ACC112 (cell line): ENCODE data around the gene THAP4.

Source experiments
- H2AFZ ChIP-seq: fragments of 200-600 bp; sonication (generic); one replicate; pipeline ENCODE4 v1.6.0; 2017; ENCODE audit warnings: antibody characterized with exemption, low read length; ENCODE audit not compliant: unreplicated experiment
- H3K27ac ChIP-seq: fragments of 200-600 bp; sonication (generic); 2 replicates; pipeline ENCODE4 v1.5.1; 2014; ENCODE audit warnings: low read depth, mild to moderate bottlenecking, antibody characterized with exemption, low read length, moderate library complexity
- H3K27me3 ChIP-seq: fragments of 200-600 bp; sonication (generic); 2 replicates; pipeline ENCODE4 v1.6.1; 2014; ENCODE audit warnings: mild to moderate bottlenecking, antibody characterized with exemption, low read length, moderate library complexity, mixed read lengths; ENCODE audit not compliant: insufficient read depth
- H3K36me3 ChIP-seq: fragments of 200-600 bp; sonication (generic); 2 replicates; pipeline ENCODE4 v1.6.1; 2016; ENCODE audit warnings: mild to moderate bottlenecking, antibody characterized with exemption, low read length, moderate library complexity, mixed read lengths; ENCODE audit not compliant: insufficient read depth
- H3K4me1 ChIP-seq: fragments of 200-600 bp; sonication (generic); one replicate; pipeline ENCODE4 v1.6.1; 2016; ENCODE audit warnings: low read length, mixed read lengths; ENCODE audit not compliant: insufficient read depth, unreplicated experiment, control insufficient read depth
- H3K4me3 ChIP-seq: fragments of 200-600 bp; sonication (generic); 2 replicates; pipeline ENCODE4 v1.5.1; 2014; ENCODE audit warnings: mild to moderate bottlenecking, low read depth, low read length
- H3K79me2 ChIP-seq: fragments of 200-600 bp; sonication (generic); one replicate; pipeline ENCODE4 v1.6.0; 2016; ENCODE audit warnings: low read length; ENCODE audit not compliant: control insufficient read depth, unreplicated experiment, insufficient read depth

THAP4 gene

DNA sequence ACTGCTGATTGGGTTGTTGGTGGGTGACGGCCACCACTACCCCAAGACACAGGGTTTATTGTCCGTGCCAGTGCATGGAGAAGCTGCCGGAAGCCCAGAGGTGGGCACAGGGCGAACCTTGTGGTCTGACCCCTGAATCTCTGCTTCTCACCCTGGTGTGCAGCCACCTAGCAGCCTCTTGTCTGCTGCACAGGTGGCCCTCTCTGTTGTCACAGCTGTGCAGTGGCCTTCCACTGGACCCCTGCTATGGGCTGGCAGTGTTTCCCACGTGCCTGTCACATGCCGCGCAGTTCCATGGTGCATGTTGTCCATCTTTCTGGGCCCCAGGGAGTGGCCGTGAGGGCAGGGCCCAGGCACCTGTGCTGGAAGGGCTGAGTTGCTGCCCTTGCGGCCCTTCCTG, 15.8 kb upstream of the THAP4 start:
- Histone ChIP-seq H3K4me1 (no peaks in the 10 kb centered on the region), H3K27me3 (no peaks in the 10 kb centered on the region), H3K36me3 (no peaks in the 10 kb centered on the region), H3K27ac (no peak overlapping the region), H3K4me3 (no peak overlapping the region), H3K79me2 (peaks cover 33% of the 10 kb centered on the region), H2AFZ (no peak overlapping the region)

DNA sequence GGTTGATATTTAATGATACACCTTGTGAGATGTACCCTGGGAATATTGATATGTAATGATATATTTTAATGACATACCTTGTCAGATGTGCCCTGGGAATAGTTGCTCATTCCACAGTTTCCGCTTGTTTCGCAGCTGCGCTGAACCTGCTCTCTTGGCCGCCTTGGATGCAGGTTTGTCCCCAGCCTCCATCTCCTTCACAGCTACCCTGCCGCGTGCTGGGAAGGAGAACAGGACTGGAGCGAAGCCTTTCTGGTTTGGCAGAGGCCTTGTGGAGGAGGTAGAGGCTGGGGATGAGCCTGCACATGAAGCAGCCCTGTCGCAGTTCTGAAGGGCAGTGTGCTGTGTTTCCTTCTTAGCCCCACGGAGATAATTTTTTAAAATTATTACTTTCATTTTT, 15.2 kb upstream of the THAP4 start:
- H3K36me3 ChIP-seq = no peaks in the 10 kb centered on the region
- no peak overlapping the region for H3K4me3 ChIP-seq
- peaks cover 33% of the 10 kb centered on the region for H3K79me2 ChIP-seq
- H3K27ac ChIP-seq = no peak overlapping the region
- H3K27me3 ChIP-seq = no peaks in the 10 kb centered on the region
- H2AFZ ChIP-seq = no peak overlapping the region
- H3K4me1 ChIP-seq = no peaks in the 10 kb centered on the region

DNA sequence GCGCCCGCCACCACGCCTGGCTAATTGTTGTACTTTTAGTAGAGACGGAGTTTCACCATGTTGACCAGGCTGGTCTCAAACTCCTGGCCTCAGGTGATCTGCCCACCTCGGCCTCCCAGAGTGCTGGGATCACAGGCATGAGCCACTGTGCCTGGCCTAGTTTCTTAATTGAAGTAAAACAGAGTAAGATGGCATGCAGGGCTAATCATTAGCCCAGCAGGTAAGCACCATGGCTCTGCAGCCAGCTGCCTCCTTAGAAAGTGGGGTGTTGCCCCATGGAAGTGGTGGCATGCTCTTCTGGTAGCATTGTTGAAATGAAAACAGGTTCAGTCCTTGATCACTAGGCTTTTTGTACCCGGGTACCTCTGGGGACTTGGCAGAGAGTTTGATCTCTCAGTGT, 13.0 kb upstream of the THAP4 start:
- peaks cover 54% of the 10 kb centered on the region for H3K79me2 ChIP-seq

DNA sequence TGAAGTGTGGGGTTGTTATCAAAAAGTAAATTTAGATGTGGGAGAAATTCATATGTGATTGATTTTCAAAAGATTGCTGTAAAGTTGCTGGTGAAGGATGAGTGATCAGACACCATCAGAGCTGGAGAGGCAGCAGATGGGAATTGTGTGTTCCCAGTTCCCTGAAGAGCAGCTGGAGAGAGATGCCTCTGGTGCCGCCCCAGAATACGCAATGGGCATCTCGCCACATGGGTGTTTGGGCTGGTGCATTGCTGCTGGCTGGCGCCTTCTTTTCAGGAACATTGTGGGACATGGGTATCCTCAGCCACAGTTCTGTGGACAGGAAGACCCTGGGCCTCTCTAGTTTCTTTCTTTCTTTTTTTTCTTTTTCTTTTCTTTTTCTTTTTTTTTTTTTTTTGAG, 12.4 kb upstream of the THAP4 start:
- H3K4me3 ChIP-seq = no peak overlapping the region
- H2AFZ ChIP-seq = no peak overlapping the region
- no peaks in the 10 kb centered on the region for H3K27me3 ChIP-seq
- H3K36me3 ChIP-seq = no peaks in the 10 kb centered on the region
- no peak overlapping the region for H3K27ac ChIP-seq
- H3K79me2 ChIP-seq = peaks cover 57% of the 10 kb centered on the region
- H3K4me1 ChIP-seq = peaks cover 4% of the 10 kb centered on the region

More for the DNA sequence above, 13.0 kb upstream of the THAP4 start:
- H3K27ac ChIP-seq = no peak overlapping the region
- no peaks in the 10 kb centered on the region for H3K27me3 ChIP-seq
- H2AFZ ChIP-seq = no peak overlapping the region
- no peaks in the 10 kb centered on the region for H3K36me3 ChIP-seq
- H3K4me1 ChIP-seq = peaks cover 4% of the 10 kb centered on the region
- no peak overlapping the region for H3K4me3 ChIP-seq

DNA sequence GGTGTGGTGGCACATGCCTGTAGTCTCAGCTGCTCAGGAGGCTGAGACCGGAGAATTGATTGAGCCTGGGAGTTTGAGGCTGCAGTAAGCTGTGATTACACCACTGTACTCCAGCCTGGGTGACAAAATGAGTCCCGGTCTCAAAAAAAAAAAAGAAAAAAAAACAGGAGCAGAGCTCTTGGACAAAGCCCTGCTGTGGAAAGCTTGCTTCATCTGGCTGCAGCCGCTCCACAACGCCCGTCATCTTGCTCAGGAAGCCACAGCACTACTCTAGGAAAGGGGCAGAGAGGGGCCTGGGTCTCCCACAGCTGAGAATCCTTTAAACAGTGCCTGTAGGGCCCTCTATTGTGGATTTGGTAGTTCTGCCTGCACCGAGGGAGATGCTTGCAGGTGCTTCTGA, 11.5 kb upstream of the THAP4 start:
- Histone ChIP-seq H3K27ac (no peak overlapping the region), H3K27me3 (no peaks in the 10 kb centered on the region), H3K36me3 (no peaks in the 10 kb centered on the region), H3K4me1 (peaks cover 4% of the 10 kb centered on the region), H3K79me2 (peaks cover 65% of the 10 kb centered on the region), H3K4me3 (no peak overlapping the region), H2AFZ (no peak overlapping the region)

- Histone ChIP-seq H2AFZ (no peak overlapping the region), H3K4me3 (no peak overlapping the region), H3K27ac (no peak overlapping the region), H3K4me1 (peaks cover 10% of the 10 kb centered on the region), H3K27me3 (no peaks in the 10 kb centered on the region), H3K79me2 (peaks cover 74% of the 10 kb centered on the region), H3K36me3 (no peaks in the 10 kb centered on the region)
Observed at GRCh38 chr2:241645915-241646645, 9.1 kb upstream of the THAP4 start.

DNA sequence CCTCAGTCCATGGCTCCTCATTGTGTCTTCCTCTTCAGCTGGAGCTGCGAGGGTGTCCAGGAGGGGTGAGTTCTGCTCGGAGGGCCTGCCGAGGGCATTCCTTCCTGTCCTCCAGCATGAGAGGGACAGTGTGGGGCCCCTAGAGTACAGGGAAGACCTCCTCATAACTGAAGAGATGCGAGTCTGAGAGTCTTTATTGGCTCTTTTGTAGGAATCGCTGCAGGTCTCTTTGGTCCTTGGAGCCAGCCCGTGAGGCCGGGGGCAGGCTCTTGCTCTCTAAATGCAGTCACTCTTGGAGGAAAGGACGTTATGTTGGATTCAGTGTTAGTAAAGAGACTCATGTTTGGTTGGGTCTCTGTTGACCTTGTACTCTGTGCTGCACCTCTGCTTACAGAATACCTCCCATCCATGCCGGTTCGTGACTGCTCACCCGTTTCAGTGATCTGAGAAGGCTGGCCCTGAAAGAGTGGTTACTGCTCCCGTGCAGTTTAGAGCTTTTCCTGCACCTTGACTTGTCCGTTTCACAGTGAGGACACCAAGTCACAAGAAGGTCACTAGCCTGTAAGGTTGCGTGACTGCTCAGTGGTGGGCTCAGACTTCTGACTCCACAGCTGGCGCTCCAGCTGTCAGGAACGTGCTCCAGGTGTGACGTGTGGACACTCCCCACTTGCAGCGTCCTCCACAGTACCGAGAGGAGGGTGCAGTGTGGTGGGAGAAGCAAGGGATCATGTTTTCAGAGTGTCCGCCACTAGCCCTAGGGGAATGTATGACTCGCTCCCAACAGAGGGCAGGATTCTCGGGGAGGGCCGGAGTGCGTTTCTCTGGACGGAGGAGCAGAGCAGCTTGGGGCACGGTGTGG, 8.3 kb upstream of the THAP4 start:
- Histone ChIP-seq H3K79me2 (peaks cover 78% of the 10 kb centered on the region), H3K4me1 (peaks cover 10% of the 10 kb centered on the region)

DNA sequence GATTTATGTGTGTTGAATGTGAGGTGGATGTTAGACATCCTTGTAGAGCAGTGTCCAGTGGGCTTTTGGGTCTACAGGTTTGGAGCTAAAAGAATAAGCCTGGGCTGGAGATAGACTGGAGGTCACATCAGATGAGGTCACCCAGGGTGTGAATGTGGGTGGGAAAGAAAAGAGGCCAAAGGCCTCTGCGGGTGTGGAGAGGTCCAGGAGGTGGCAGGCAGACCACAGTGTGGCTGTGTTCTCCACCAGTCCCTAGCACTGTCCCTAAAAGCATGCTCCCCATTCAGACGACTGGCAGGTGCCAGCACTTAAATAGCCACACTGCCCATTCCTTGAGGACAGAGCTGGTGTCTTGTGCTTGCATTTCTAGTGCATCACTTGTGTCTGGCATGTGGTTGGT, 4.7 kb upstream of the THAP4 start:
- Histone ChIP-seq H3K36me3 (peaks cover 14% of the 10 kb centered on the region), H2AFZ (no peak overlapping the region), H3K79me2 (peaks cover 83% of the 10 kb centered on the region), H3K27ac (no peak overlapping the region), H3K4me3 (no peak overlapping the region), H3K4me1 (peaks cover 13% of the 10 kb centered on the region), H3K27me3 (no peaks in the 10 kb centered on the region)

More for the DNA sequence above, 8.3 kb upstream of the THAP4 start:
- no peaks in the 10 kb centered on the region for H3K27me3 ChIP-seq
- no peak overlapping the region for H3K27ac ChIP-seq
- H3K4me3 ChIP-seq = no peak overlapping the region
- no peaks in the 10 kb centered on the region for H3K36me3 ChIP-seq
- no peak overlapping the region for H2AFZ ChIP-seq

- peaks cover 15% of the 10 kb centered on the region for H3K4me1 ChIP-seq
Observed at GRCh38 chr2:241640165-241640795, 3.3 kb upstream of the THAP4 start.

GRCh38 chr2:241639385-241639784, 2.4 kb upstream of the THAP4 start:
- Histone ChIP-seq H3K27me3 (no peaks in the 10 kb centered on the region), H2AFZ (no peak overlapping the region), H3K27ac (no peak overlapping the region), H3K79me2 (peaks cover 84% of the 10 kb centered on the region), H3K36me3 (peaks cover 14% of the 10 kb centered on the region), H3K4me3 (peak overlapping the region; percentile 99; the same call in 1 of the 2 replicates), H3K4me1 (peaks cover 23% of the 10 kb centered on the region)

More at GRCh38 chr2:241640165-241640795, 3.3 kb upstream of the THAP4 start:
- Histone ChIP-seq H3K27me3 (no peaks in the 10 kb centered on the region), H3K27ac (no peak overlapping the region), H3K36me3 (peaks cover 14% of the 10 kb centered on the region), H3K4me3 (no peak overlapping the region), H2AFZ (no peak overlapping the region), H3K79me2 (peaks cover 82% of the 10 kb centered on the region)
